Adrenal gland (tissue), 5 donors: ENCODE results near the gene ING5.

ENCODE experiments used
- POLR2A ChIP-seq, 2 donors: fragments of 450-650 bp; IDR thresholded peaks; one replicate each; pipeline ENCODE4 v1.6.1; 2017; ENCODE audit warnings: antibody characterized with exemption in 2 of 2, mild to moderate bottlenecking in 2 of 2, moderate library complexity in 1 of 2
- TF ChIP-seq, protein P1 (sequence below), 6 experiments: fragments of 450-650 bp in 4 of 6; fragments of 200-600 bp in 2 of 6; sonication (generic) in 1 of 6; IDR thresholded peaks; 1 replicate in 5 of 6; 2 replicates in 1 of 6; pipeline versions ENCODE4 v1.5.1 to v1.8.0; 2016 to 2021; ENCODE audit warnings: antibody characterized with exemption in 6 of 6, mild to moderate bottlenecking in 2 of 6, moderate library complexity in 1 of 6
- donor health status: DM: no; HTN: no; CAD: no.

DNA sequence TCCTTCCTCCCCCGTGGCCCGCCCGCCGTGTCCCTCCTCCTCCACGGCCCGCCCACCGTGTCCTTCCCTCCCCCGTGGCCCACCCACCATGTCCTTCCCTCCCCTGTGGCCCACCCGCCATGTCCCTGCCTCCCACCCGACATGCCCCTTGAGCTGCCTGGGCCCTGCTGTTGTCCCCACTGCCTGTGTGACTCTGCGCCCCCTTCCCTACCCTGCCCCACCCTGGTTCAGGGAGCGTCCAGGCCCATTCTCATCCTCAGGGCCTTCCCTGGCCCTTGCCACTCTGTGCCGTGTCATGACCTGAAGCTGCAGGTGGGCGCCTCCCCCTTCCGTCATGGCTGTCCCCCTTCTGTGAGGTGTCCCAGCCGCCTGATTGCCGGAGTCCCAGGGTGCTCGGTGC, 53.3 kb downstream of the ING5 start:
- TF ChIP-seq, protein P1, sequence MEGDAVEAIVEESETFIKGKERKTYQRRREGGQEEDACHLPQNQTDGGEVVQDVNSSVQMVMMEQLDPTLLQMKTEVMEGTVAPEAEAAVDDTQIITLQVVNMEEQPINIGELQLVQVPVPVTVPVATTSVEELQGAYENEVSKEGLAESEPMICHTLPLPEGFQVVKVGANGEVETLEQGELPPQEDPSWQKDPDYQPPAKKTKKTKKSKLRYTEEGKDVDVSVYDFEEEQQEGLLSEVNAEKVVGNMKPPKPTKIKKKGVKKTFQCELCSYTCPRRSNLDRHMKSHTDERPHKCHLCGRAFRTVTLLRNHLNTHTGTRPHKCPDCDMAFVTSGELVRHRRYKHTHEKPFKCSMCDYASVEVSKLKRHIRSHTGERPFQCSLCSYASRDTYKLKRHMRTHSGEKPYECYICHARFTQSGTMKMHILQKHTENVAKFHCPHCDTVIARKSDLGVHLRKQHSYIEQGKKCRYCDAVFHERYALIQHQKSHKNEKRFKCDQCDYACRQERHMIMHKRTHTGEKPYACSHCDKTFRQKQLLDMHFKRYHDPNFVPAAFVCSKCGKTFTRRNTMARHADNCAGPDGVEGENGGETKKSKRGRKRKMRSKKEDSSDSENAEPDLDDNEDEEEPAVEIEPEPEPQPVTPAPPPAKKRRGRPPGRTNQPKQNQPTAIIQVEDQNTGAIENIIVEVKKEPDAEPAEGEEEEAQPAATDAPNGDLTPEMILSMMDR (IDR thresholded peaks at IDR 0.05), result no peak
- no peak for TF ChIP-seq POLR2A (IDR thresholded peaks at IDR 0.05)
